Uterine smooth muscle cell (primary cell): ENCODE measurements around the gene ZSCAN5C. TPM values are rescaled to one million over a fixed set of nuclear protein-coding genes. Genes with fewer than 3 reads are reported as not detected.

ENCODE experiments used
- total RNA-seq: library from RNA; depleted of rRNA; stranded (reverse); fragments of >200 nt; gene quantifications from 2 replicates; pipeline ENCODE4 v1.2.3, GENCODE V29; 2014

ZSCAN5C gene, protein sequence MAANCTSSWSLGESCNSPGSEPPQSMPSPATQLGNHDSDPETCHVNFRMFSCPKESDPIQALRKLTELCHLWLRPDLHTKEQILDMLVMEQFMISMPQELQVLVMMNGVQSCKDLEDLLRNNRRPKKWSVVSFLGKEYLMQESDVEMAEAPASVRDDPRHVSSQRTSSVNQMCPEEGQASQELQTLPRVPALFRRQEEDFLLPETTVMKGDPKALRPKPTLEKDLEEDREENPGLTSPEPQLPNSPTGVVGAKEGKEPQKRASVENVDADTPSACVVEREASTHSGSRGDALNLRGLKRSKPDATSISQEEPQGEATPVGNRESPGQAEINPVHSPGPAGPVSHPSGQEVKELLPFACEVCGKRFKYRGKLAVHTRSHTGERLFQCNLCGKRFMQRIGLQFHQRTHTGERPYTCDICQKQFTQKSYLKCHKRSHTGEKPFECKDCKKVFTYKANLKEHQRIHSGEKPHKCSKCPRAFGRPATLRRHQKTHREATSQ
- under 0.01 TPM in 1 of 2 replicates, not detected in the other for total RNA-seq

DNA sequence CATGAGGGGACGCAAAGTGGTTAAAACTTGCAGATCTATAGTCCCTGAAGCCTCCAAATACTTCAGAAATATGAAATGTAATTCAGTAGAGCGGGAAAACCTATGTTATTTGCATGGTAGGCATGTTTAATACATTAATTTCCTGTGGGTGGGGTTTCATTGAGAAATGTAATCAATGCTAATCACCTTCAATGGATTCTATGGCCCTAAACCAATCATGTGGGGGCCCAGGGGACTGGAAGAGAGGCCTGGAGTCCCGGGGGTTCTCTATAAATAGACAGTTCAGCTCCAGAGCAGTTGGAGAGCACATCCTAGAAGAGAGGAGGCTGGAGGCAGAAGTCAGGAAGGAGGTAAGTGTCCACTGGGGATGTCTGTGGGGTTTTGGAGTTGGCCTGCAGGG, at the start of gene ZSCAN5C:
ZSCAN5C (plus strand) TSS at position 301 of the 400 bp plus-strand sequence. CDS start 3,641 bp downstream, outside the sequence.

DNA sequence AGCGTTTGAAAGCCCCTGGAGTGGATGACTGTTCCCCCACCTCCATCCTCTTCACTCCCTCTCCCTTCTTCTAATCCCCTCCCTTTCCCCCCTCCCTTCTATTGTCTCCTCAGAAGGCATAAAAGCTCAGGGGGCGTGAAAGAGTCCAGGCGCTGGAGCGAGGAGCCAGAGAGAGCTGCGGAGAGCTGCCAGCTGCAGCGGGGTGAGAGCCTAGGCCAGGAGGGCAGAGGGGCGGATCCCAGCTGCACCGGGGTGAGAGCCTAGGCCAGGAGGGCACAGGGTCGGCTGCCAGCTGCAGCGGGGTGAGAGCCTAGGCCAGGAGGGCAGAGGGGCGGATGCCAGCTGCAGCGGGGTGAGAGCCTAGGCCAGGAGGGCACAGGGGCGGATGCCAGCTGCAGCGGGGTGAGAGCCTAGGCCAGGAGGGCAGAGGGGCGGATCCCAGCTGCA, 26.2 kb upstream of the ZSCAN5C start, which contains the start of gene GALP:
GALP (plus strand) TSS at position 148 of the 447 bp plus-strand sequence. CDS start 1,101 bp downstream, outside the sequence.

DNA sequence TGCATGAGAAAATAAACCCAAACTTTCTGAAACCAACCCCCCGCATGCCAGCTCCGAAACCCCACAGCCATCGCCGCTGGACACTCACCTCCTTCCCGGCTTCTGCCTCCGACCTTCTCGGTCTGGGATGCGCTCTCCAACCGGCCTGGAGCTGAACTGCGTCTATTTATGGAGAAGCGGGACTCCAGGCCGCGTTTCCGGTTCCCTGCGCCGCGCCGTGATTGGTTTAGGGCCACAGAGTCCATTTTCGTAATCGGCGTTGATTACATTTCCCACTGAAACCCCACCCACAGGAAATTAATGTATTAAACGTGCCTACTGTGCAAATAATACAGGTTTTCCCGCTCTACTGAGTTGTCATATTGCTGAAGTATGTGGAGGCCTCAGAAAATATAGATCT, 4.4 kb upstream of the ZSCAN5C start, which contains the start of gene ZSCAN5B:
ZSCAN5B (minus strand) TSS at position 138 of the 400 bp plus-strand sequence. CDS start 4,731 bp downstream, outside the sequence.

Other genes with a start within 250 kb of the ZSCAN5C start
- gene NLRP5, start 215.5 kb upstream of the ZSCAN5C start, total RNA-seq = not detected in 2 replicates
- 20.2 and 30.2 TPM in 2 replicates for gene ZNF787, start 81.0 kb upstream of the ZSCAN5C start, total RNA-seq
- gene ZNF444, start 61.0 kb upstream of the ZSCAN5C start, total RNA-seq = 12.9 and 13.9 TPM in 2 replicates
- gene GALP, start 26.3 kb upstream of the ZSCAN5C start, total RNA-seq = not detected in 2 replicates
- gene ZSCAN5B, start 4.5 kb upstream of the ZSCAN5C start, total RNA-seq = not detected in 2 replicates
- gene EDDM13, start 70.5 kb downstream of the ZSCAN5C start, total RNA-seq = not detected in 2 replicates
- 5.1 and 5.9 TPM in 2 replicates for gene ZSCAN5A, start 112.6 kb downstream of the ZSCAN5C start, total RNA-seq
- gene ZNF582, start 191.3 kb downstream of the ZSCAN5C start, total RNA-seq = 1.00 and 2.5 TPM in 2 replicates
- gene ZNF583, start 202.1 kb downstream of the ZSCAN5C start, total RNA-seq = 5.8 and 7.7 TPM in 2 replicates